HEK293 (cell line): Measurements from ENCODE around the gene RARRES2.

Source experiments
- HOXC10 ChIP-seq: sonication (generic); formaldehyde crosslinking; IDR thresholded peaks from 2 replicates; pipeline ENCODE4 v1.8.1; 2023; ENCODE audit warnings: mild to moderate bottlenecking, missing genetic modification reagents
- IKZF3 ChIP-seq: fragments of 450-650 bp; IDR thresholded peaks from 2 replicates; pipeline ENCODE4 v1.5.0; 2018; ENCODE audit warnings: missing biosample characterization, mild to moderate bottlenecking, missing genetic modification characterization, moderate library complexity
- KLF9 ChIP-seq: fragments of 450-650 bp; formaldehyde crosslinking; IDR thresholded peaks from 2 replicates; pipeline ENCODE4 v1.5.1; 2016; ENCODE audit warnings: missing biosample characterization, missing genetic modification characterization, low read depth
- OVOL3 ChIP-seq: fragments of 450-650 bp; formaldehyde crosslinking; IDR thresholded peaks from 2 replicates; pipeline ENCODE4 v1.5.1; 2016; ENCODE audit warnings: missing biosample characterization, missing genetic modification characterization
- PBX3 ChIP-seq: sonication (generic); formaldehyde crosslinking; IDR thresholded peaks from 2 replicates; pipeline ENCODE4 v1.8.1; 2022; ENCODE audit warnings: mild to moderate bottlenecking, moderate library complexity, missing genetic modification reagents
- PRDM10 ChIP-seq: fragments of 450-650 bp; formaldehyde crosslinking; IDR thresholded peaks from 2 replicates; pipeline ENCODE4 v1.5.1; 2016; ENCODE audit warnings: missing biosample characterization, missing genetic modification characterization
- RBAK ChIP-seq: fragments of 450-650 bp; formaldehyde crosslinking; IDR thresholded peaks from 2 replicates; pipeline ENCODE4 v1.5.1; 2016; ENCODE audit warnings: missing biosample characterization, missing genetic modification characterization
- ZBTB17 ChIP-seq: fragments of 450-650 bp; formaldehyde crosslinking; IDR thresholded peaks from 2 replicates; pipeline ENCODE4 v1.5.1; 2016; ENCODE audit warnings: missing biosample characterization, missing genetic modification characterization
- ZBTB20 ChIP-seq: fragments of 450-650 bp; formaldehyde crosslinking; IDR thresholded peaks from 2 replicates; pipeline ENCODE4 v1.5.1; 2016; ENCODE audit warnings: missing biosample characterization, missing genetic modification characterization
- ZFHX2 ChIP-seq: fragments of 450-650 bp; formaldehyde crosslinking; conservative IDR thresholded peaks from 2 replicates; pipeline ENCODE4 v1.5.1; 2016; ENCODE audit warnings: missing biosample characterization, missing genetic modification characterization
- ZFP41 ChIP-seq: fragments of 450-650 bp; formaldehyde crosslinking; IDR thresholded peaks from 2 replicates; pipeline ENCODE4 v1.5.1; 2016; ENCODE audit warnings: missing biosample characterization, missing genetic modification characterization, borderline replicate concordance
- ZNF133 ChIP-seq: fragments of 450-650 bp; formaldehyde crosslinking; IDR thresholded peaks from 2 replicates; pipeline ENCODE4 v1.5.1; 2016; ENCODE audit warnings: missing biosample characterization, missing genetic modification characterization
- ZNF146 ChIP-seq: fragments of 450-650 bp; formaldehyde crosslinking; IDR thresholded peaks from 2 replicates; pipeline ENCODE4 v1.5.1; 2016; ENCODE audit warnings: missing biosample characterization, missing genetic modification characterization
- ZNF2 ChIP-seq: fragments of 450-650 bp; formaldehyde crosslinking; IDR thresholded peaks from 2 replicates; pipeline ENCODE4 v1.5.1; 2016; ENCODE audit warnings: missing biosample characterization, missing genetic modification characterization
- ZNF223 ChIP-seq: fragments of 450-650 bp; formaldehyde crosslinking; IDR thresholded peaks from 2 replicates; pipeline ENCODE4 v1.5.1; 2016; ENCODE audit warnings: missing biosample characterization, missing genetic modification characterization
- ZNF24 ChIP-seq: fragments of 450-650 bp; formaldehyde crosslinking; IDR thresholded peaks from 2 replicates; pipeline ENCODE4 v1.5.1; 2016; ENCODE audit warnings: missing biosample characterization, missing genetic modification characterization
- ZNF394 ChIP-seq: fragments of 450-650 bp; formaldehyde crosslinking; IDR thresholded peaks from 2 replicates; pipeline ENCODE4 v1.5.1; 2016; ENCODE audit warnings: missing biosample characterization, missing genetic modification characterization, mild to moderate bottlenecking, moderate library complexity, borderline replicate concordance
- ZNF548 ChIP-seq: fragments of 450-650 bp; formaldehyde crosslinking; IDR thresholded peaks from 2 replicates; pipeline ENCODE4 v1.5.1; 2016; ENCODE audit warnings: missing biosample characterization, missing genetic modification characterization
- ZNF549 ChIP-seq: fragments of 450-650 bp; IDR thresholded peaks from 2 replicates; pipeline ENCODE4 v1.5.1; 2018; ENCODE audit warnings: missing biosample characterization, missing genetic modification characterization, mild to moderate bottlenecking, inconsistent platforms, moderate library complexity
- ZNF610 ChIP-seq: fragments of 450-650 bp; formaldehyde crosslinking; IDR thresholded peaks from 2 replicates; pipeline ENCODE4 v1.5.1; 2016; ENCODE audit warnings: missing biosample characterization, missing genetic modification characterization, borderline replicate concordance
- ZNF623 ChIP-seq: fragments of 450-650 bp; formaldehyde crosslinking; IDR thresholded peaks from 2 replicates; pipeline ENCODE4 v1.5.1; 2016; ENCODE audit warnings: missing biosample characterization, missing genetic modification characterization
- ZNF654 ChIP-seq: fragments of 450-650 bp; formaldehyde crosslinking; IDR thresholded peaks from 2 replicates; pipeline ENCODE4 v1.5.1; 2016; ENCODE audit warnings: low read depth, missing biosample characterization, missing genetic modification characterization
- ZNF777 ChIP-seq: fragments of 450-650 bp; formaldehyde crosslinking; IDR thresholded peaks from 2 replicates; pipeline ENCODE4 v1.5.1; 2017; ENCODE audit warnings: missing biosample characterization, missing genetic modification characterization, borderline replicate concordance
- ZSCAN18 ChIP-seq: fragments of 450-650 bp; formaldehyde crosslinking; IDR thresholded peaks from 2 replicates; pipeline ENCODE4 v1.5.1; 2016; ENCODE audit warnings: missing biosample characterization, missing genetic modification characterization
- ZXDB ChIP-seq: fragments of 450-650 bp; formaldehyde crosslinking; IDR thresholded peaks from 2 replicates; pipeline ENCODE4 v1.5.1; 2016; ENCODE audit warnings: missing biosample characterization, missing genetic modification characterization
- TF ChIP-seq, protein P1 (sequence below): fragments of 450-650 bp; IDR thresholded peaks from 2 replicates; pipeline ENCODE4 v1.5.1; 2018; ENCODE audit warnings: missing biosample characterization, mild to moderate bottlenecking, missing genetic modification characterization
- TF ChIP-seq, protein P2 (sequence below): fragments of 450-650 bp; formaldehyde crosslinking; conservative IDR thresholded peaks from 2 replicates; pipeline ENCODE4 v1.5.1; 2016; ENCODE audit warnings: low read depth, missing biosample characterization, missing genetic modification characterization

RARRES2 gene

DNA sequence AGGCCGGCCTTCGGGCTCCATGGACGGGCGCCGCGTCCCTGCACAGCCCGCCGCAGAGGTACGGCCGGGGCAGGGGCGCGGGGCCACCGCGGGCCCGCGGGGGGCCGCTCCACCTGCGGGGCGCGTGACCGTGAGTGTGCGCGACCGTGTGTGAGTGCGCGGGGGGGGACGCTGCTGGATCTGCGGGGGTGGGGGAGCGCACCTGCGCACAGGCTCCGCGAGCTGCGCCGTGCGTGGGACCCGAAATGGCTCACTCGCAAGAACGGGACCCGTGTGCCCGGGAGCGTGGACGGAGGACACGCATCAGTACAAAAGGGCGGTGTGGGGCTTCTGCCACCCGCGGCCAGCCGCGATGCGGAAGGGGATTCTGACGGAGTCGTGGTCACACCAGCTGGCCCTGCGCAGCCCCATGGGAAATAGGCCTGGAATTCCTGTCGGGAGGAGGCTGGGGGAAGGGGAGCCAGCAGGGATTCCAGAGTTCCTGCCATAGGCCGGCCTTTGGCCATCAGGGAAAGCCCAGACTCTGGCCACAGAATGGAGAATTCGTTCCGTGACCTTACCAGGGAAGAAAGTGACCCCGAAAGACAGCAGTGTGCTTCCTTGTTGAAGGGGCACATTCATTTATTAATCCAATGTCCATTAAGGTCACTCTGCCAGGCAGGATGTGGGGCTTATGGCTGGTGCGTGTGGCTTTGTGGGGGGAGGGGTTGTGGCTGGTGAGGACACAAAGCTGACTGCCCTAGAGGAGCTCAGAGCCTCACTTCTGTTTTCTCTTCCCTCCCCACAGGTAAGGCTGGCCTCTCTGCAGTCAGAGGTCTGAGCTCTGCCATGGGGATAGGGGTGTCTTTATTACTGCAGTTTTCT is 27.7 kb upstream of the RARRES2 start (continued):
- TF ChIP-seq ZSCAN18 (tag by site-specific recombination) (no peak), ZFP41 (tag by site-specific recombination) (no peak), IKZF3 (tag by site-specific recombination) (peak; percentile 16; the same call in 1 of the 2 replicates), ZBTB17 (tag by site-specific recombination) (peak; percentile 69; the same call in 1 of the 2 replicates), OVOL3 (no peak), ZNF548 (tag by site-specific recombination) (no peak), ZNF146 (tag by site-specific recombination) (peak; percentile 23; the same call in 1 of the 2 replicates), ZNF133 (tag by site-specific recombination) (no peak), ZNF654 (no peak), ZNF223 (tag by site-specific recombination) (no peak), ZBTB20 (no peak; the same call in 1 of the 2 replicates), ZXDB (peak; percentile 59), ZNF610 (tag by site-specific recombination) (0 out of 2 replicates have a peak, but pooled peaks have one; percentile 38), ZNF549 (tag by site-specific recombination) (no peak), PRDM10 (no peak), RBAK (tag by site-specific recombination) (no peak), ZNF2 (tag by site-specific recombination) (peak; percentile 34; the same call in 1 of the 2 replicates), PBX3 (CRISPR knock-in tag) (no peak), ZNF24 (tag by site-specific recombination) (no peak), KLF9 (tag by site-specific recombination) (no peak; the same call in 1 of the 2 replicates), ZNF777 (tag by site-specific recombination) (no peak), ZNF623 (tag by site-specific recombination) (no peak), HOXC10 (CRISPR knock-in tag) (no peak), ZFHX2 (tag by site-specific recombination) (peak; percentile 74), ZNF394 (peak; percentile 35; the same call in 1 of the 2 replicates)
- TF ChIP-seq, protein P1, sequence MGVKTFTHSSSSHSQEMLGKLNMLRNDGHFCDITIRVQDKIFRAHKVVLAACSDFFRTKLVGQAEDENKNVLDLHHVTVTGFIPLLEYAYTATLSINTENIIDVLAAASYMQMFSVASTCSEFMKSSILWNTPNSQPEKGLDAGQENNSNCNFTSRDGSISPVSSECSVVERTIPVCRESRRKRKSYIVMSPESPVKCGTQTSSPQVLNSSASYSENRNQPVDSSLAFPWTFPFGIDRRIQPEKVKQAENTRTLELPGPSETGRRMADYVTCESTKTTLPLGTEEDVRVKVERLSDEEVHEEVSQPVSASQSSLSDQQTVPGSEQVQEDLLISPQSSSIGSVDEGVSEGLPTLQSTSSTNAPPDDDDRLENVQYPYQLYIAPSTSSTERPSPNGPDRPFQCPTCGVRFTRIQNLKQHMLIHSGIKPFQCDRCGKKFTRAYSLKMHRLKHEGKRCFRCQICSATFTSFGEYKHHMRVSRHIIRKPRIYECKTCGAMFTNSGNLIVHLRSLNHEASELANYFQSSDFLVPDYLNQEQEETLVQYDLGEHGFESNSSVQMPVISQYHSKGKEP (tag by site-specific recombination), result no peak
- TF ChIP-seq, protein P2, sequence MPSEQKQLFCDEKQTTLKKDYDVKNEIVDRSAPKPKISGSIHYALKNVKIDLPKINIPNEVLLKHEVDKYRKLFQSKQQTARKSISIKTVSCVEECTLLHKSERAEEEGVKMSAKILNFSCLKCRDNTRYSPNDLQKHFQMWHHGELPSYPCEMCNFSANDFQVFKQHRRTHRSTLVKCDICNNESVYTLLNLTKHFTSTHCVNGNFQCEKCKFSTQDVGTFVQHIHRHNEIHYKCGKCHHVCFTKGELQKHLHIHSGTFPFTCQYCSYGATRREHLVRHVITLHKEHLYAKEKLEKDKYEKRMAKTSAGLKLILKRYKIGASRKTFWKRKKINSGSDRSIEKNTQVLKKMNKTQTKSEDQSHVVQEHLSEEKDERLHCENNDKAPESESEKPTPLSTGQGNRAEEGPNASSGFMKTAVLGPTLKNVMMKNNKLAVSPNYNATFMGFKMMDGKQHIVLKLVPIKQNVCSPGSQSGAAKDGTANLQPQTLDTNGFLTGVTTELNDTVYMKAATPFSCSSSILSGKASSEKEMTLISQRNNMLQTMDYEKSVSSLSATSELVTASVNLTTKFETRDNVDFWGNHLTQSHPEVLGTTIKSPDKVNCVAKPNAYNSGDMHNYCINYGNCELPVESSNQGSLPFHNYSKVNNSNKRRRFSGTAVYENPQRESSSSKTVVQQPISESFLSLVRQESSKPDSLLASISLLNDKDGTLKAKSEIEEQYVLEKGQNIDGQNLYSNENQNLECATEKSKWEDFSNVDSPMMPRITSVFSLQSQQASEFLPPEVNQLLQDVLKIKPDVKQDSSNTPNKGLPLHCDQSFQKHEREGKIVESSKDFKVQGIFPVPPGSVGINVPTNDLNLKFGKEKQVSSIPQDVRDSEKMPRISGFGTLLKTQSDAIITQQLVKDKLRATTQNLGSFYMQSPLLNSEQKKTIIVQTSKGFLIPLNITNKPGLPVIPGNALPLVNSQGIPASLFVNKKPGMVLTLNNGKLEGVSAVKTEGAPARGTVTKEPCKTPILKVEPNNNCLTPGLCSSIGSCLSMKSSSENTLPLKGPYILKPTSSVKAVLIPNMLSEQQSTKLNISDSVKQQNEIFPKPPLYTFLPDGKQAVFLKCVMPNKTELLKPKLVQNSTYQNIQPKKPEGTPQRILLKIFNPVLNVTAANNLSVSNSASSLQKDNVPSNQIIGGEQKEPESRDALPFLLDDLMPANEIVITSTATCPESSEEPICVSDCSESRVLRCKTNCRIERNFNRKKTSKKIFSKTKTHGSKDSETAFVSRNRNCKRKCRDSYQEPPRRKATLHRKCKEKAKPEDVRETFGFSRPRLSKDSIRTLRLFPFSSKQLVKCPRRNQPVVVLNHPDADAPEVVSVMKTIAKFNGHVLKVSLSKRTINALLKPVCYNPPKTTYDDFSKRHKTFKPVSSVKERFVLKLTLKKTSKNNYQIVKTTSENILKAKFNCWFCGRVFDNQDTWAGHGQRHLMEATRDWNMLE (tag by site-specific recombination), result no peak
